ENCODE data around the gene ARHGAP8. TPM values are rescaled to one million over a fixed set of nuclear protein-coding genes. Genes with fewer than 3 reads are reported as not detected.

Gene ARHGAP8
- total and polyA plus RNA-seq, 2 donors (not counting 3 experiments of a cell fraction or from before 2014, with no cell fraction given), result not detected

Other genes starting within 250 kb of the ARHGAP8 start
- gene PRR5, start 50.4 kb upstream of the ARHGAP8 start, total RNA-seq, result 7.4 and 9.0 TPM in 2 replicates
- 4.3 and 7.4 TPM in 2 replicates for gene PRR5, start 50.4 kb upstream of the ARHGAP8 start, polyA plus RNA-seq